ENCODE measurements around the gene TRRAP. TPM values are rescaled to one million over a fixed set of nuclear protein-coding genes. Genes with fewer than 3 reads are reported as not detected.

Gene TRRAP
- total and polyA plus RNA-seq, 2 of the 8 experiments (the other 6 are each of a cell fraction or from before 2014, with no cell fraction given): 21.7 to 48.6 TPM

GRCh38 chr7:99034932-99035722, 156.8 kb downstream of the TRRAP start (continued):
- TF ChIP-seq CTBP2 (IDR thresholded peaks at IDR 0.05; ENCODE audit: borderline replicate concordance, insufficient read depth, insufficient read length, low read length) (no peak), SIN3A (conservative IDR thresholded peaks at IDR 0.05 in 1 of 2, IDR thresholded peaks at IDR 0.05 in 1 of 2; ENCODE audit: low read depth in 1 of 2, low read length in 2 of 2) (no peak), SAP30 (IDR thresholded peaks at IDR 0.05; ENCODE audit: insufficient read depth, insufficient replicate concordance, low read length) (no peak), YY1 (IDR thresholded peaks at IDR 0.05; ENCODE audit: low read depth, low read length) (no peak)
- TF ChIP-seq, protein P1, sequence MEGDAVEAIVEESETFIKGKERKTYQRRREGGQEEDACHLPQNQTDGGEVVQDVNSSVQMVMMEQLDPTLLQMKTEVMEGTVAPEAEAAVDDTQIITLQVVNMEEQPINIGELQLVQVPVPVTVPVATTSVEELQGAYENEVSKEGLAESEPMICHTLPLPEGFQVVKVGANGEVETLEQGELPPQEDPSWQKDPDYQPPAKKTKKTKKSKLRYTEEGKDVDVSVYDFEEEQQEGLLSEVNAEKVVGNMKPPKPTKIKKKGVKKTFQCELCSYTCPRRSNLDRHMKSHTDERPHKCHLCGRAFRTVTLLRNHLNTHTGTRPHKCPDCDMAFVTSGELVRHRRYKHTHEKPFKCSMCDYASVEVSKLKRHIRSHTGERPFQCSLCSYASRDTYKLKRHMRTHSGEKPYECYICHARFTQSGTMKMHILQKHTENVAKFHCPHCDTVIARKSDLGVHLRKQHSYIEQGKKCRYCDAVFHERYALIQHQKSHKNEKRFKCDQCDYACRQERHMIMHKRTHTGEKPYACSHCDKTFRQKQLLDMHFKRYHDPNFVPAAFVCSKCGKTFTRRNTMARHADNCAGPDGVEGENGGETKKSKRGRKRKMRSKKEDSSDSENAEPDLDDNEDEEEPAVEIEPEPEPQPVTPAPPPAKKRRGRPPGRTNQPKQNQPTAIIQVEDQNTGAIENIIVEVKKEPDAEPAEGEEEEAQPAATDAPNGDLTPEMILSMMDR (IDR thresholded peaks at IDR 0.05; ENCODE audit: control extremely low read depth in 1 of 3, insufficient read depth in 1 of 3, low read depth in 1 of 3, low read length in 3 of 3): no peak

Measured in H1 (cell line).